ENCODE results near the gene ZNF646. TPM values are rescaled to one million over a fixed set of nuclear protein-coding genes. Genes with fewer than 3 reads are reported as not detected.

The ZNF646 gene
- polyA plus RNA-seq, 1 donor from 2014 or later = 8.5 TPM

DNA sequence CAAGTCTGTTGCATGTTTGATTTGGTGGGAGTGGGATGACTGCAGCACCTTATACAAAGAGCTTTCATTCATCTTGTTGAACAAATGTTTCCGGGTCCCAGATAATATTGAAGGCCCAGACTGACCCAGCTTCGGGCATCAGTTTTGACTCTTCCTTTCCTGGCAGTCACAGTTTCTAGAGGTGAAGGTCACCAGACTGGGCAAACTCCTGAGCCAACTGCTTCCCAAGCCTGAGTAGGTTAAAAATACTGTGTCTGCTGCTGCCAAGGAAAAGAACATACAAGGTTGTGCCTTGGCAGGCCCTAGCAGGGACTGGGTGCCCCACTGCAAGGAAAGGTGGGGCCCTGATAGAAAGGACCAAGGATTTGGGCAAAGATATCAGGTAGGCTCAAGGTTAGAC is 38.5 kb downstream of the ZNF646 start:
- Histone ChIP-seq H2AFZ (ENCODE audit: low read depth, low read length) (no peak overlapping the region), H4K20me1 (ENCODE audit: insufficient read depth) (no peaks in the 10 kb centered on the region), H3K9ac (ENCODE audit: low read length) (no peak overlapping the region), H3F3A (ENCODE audit: insufficient read depth, low read length, poor library complexity, severe bottlenecking) (no peaks in the 10 kb centered on the region), H3K4me2 (ENCODE audit: low read length) (no peak overlapping the region), H3K9me2 (ENCODE audit: insufficient read depth, low read length) (no peaks in the 10 kb centered on the region), H3K79me2 (replicated peaks; ENCODE audit: insufficient read depth, low read length) (no peaks in the 10 kb centered on the region), H3K9me3 (ENCODE audit: low read length) (no peaks in the 10 kb centered on the region), H3K36me3 (ENCODE audit: insufficient read depth, low read length) (no peaks in the 10 kb centered on the region), H3K27ac (ENCODE audit: low read length) (no peak overlapping the region), H3K4me3 (ENCODE audit: low read length) (no peak overlapping the region), H3K27me3 (ENCODE audit: insufficient read depth, low read depth, low read length) (no peaks in the 10 kb centered on the region)
- TF ChIP-seq, protein P1, sequence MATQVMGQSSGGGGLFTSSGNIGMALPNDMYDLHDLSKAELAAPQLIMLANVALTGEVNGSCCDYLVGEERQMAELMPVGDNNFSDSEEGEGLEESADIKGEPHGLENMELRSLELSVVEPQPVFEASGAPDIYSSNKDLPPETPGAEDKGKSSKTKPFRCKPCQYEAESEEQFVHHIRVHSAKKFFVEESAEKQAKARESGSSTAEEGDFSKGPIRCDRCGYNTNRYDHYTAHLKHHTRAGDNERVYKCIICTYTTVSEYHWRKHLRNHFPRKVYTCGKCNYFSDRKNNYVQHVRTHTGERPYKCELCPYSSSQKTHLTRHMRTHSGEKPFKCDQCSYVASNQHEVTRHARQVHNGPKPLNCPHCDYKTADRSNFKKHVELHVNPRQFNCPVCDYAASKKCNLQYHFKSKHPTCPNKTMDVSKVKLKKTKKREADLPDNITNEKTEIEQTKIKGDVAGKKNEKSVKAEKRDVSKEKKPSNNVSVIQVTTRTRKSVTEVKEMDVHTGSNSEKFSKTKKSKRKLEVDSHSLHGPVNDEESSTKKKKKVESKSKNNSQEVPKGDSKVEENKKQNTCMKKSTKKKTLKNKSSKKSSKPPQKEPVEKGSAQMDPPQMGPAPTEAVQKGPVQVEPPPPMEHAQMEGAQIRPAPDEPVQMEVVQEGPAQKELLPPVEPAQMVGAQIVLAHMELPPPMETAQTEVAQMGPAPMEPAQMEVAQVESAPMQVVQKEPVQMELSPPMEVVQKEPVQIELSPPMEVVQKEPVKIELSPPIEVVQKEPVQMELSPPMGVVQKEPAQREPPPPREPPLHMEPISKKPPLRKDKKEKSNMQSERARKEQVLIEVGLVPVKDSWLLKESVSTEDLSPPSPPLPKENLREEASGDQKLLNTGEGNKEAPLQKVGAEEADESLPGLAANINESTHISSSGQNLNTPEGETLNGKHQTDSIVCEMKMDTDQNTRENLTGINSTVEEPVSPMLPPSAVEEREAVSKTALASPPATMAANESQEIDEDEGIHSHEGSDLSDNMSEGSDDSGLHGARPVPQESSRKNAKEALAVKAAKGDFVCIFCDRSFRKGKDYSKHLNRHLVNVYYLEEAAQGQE (IDR thresholded peaks at IDR 0.05; ENCODE audit: borderline replicate concordance) = no peak
- TF ChIP-seq EZH2 (IDR thresholded peaks at IDR 0.05; ENCODE audit: borderline replicate concordance, insufficient read depth, low read length, poor library complexity, severe bottlenecking) = no peak
- TF ChIP-seq EP300 (conservative IDR thresholded peaks at IDR 0.05; ENCODE audit: poor library complexity, severe bottlenecking) = no peak
- TF ChIP-seq MXI1 (conservative IDR thresholded peaks at IDR 0.05; ENCODE audit: poor library complexity, severe bottlenecking) = no peak
- TF ChIP-seq POLR2AphosphoS5 (IDR thresholded peaks at IDR 0.05) = no peak
- TF ChIP-seq SMC3 (conservative IDR thresholded peaks at IDR 0.05; ENCODE audit: poor library complexity) = no peak
- TF ChIP-seq RAD21 (conservative IDR thresholded peaks at IDR 0.05) = no peak
- TF ChIP-seq, protein P2, sequence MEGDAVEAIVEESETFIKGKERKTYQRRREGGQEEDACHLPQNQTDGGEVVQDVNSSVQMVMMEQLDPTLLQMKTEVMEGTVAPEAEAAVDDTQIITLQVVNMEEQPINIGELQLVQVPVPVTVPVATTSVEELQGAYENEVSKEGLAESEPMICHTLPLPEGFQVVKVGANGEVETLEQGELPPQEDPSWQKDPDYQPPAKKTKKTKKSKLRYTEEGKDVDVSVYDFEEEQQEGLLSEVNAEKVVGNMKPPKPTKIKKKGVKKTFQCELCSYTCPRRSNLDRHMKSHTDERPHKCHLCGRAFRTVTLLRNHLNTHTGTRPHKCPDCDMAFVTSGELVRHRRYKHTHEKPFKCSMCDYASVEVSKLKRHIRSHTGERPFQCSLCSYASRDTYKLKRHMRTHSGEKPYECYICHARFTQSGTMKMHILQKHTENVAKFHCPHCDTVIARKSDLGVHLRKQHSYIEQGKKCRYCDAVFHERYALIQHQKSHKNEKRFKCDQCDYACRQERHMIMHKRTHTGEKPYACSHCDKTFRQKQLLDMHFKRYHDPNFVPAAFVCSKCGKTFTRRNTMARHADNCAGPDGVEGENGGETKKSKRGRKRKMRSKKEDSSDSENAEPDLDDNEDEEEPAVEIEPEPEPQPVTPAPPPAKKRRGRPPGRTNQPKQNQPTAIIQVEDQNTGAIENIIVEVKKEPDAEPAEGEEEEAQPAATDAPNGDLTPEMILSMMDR (IDR thresholded peaks at IDR 0.05; ENCODE audit: poor library complexity, severe bottlenecking) = no peak
- TF ChIP-seq TAF1 (IDR thresholded peaks at IDR 0.05; ENCODE audit: low read depth) = no peak

DNA sequence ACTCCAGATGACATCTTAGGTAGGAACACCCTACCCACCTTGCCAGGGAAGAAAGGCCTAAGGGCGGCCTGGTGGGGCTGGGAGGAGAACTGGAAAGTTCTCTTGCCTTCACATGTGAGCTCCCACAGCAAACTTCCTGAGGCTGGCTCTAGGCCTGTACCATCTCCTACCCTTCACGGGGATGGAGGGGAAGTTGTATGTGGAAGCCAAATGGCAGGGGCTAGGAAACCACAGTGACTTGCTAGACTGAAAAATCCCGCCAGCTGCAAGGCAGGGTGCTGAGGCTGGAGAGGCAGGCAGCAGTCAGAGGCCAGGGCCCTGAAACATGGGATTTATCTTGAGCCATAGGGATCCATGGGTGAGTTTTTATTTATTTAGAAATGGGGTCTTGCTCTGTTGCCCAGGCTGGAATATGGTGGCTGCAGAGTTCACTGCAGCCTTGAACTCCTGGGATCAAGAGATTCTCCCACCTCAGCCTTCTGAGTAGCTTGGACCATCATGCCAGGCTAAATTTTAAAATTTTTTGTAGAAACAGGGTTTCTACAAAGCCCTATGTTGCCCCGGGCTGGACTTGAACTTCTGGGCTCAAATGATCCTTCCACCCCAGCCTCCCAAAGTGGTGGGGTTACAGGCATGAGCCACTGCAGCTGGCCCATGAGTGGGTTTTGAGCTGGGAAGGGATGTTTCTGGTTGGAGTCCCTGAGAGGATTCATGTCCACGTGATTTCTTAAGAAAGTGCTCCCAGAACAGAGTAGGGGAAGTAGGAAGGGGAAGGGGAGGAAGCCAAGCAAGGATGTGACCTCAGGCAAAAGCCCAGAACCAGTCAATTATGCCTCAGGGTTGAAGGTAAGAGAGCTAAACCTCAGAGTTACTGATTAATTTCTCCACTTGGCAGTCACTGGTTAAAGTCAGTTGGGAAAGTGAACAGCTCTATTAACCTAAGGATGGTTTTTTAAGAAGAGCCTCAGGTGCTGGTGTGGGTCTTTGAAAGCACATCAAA is 39.2 kb downstream of the ZNF646 start:
- Histone ChIP-seq H3K9me3 (ENCODE audit: low read length) (no peaks in the 10 kb centered on the region), H4K20me1 (ENCODE audit: insufficient read depth) (no peaks in the 10 kb centered on the region), H3K9me2 (ENCODE audit: insufficient read depth, low read length) (no peaks in the 10 kb centered on the region), H3K27me3 (ENCODE audit: insufficient read depth, low read depth, low read length) (no peaks in the 10 kb centered on the region), H3K36me3 (ENCODE audit: insufficient read depth, low read length) (no peaks in the 10 kb centered on the region), H3K4me2 (ENCODE audit: low read length) (no peak overlapping the region), H2AFZ (ENCODE audit: low read depth, low read length) (no peak overlapping the region), H3F3A (ENCODE audit: insufficient read depth, low read length, poor library complexity, severe bottlenecking) (peaks cover 3% of the 10 kb centered on the region), H3K79me2 (replicated peaks; ENCODE audit: insufficient read depth, low read length) (peaks cover 1% of the 10 kb centered on the region), H3K9ac (ENCODE audit: low read length) (no peak overlapping the region), H3K27ac (ENCODE audit: low read length) (no peak overlapping the region), H3K4me3 (ENCODE audit: low read length) (no peak overlapping the region)
- TF ChIP-seq TAF1 (IDR thresholded peaks at IDR 0.05; ENCODE audit: low read depth) (no peak), SMC3 (conservative IDR thresholded peaks at IDR 0.05; ENCODE audit: poor library complexity) (no peak), EP300 (conservative IDR thresholded peaks at IDR 0.05; ENCODE audit: poor library complexity, severe bottlenecking) (no peak), RAD21 (conservative IDR thresholded peaks at IDR 0.05) (no peak), POLR2AphosphoS5 (IDR thresholded peaks at IDR 0.05) (no peak), EZH2 (IDR thresholded peaks at IDR 0.05; ENCODE audit: borderline replicate concordance, insufficient read depth, low read length, poor library complexity, severe bottlenecking) (no peak), MXI1 (conservative IDR thresholded peaks at IDR 0.05; ENCODE audit: poor library complexity, severe bottlenecking) (no peak)
- TF ChIP-seq, protein P2 (IDR thresholded peaks at IDR 0.05; ENCODE audit: poor library complexity, severe bottlenecking) = no peak
- TF ChIP-seq, protein P1 (IDR thresholded peaks at IDR 0.05; ENCODE audit: borderline replicate concordance) = no peak
